ENCODE data around the gene GFRA4.

GFRA4 gene
- long read RNA-seq, donor 1 = 0 reads
- long read RNA-seq, donor 2 = 0 reads
- long read RNA-seq, donor 3 = 0 reads
- long read RNA-seq, donor 4 = 0 reads
- long read RNA-seq, donor 5 = 0 reads
- long read RNA-seq, donor 6 = 0 reads
- long read RNA-seq, donor 7 = 0 reads
- long read RNA-seq, donor 8 = 0 reads

GRCh38 chr20:3663031-3663701, at the start of gene GFRA4:
GFRA4 (minus strand) TSS chr20:3663399; CDS start chr20:3663399, 0 bp downstream.
- no peak for DNase-seq

- no peak for DNase-seq
Measured at GRCh38 chr20:3712279-3712873, 49.2 kb upstream of the GFRA4 start, which contains the start of gene SIGLEC1. SIGLEC1 (minus strand) TSS chr20:3712600; CDS start chr20:3707128, 5,472 bp downstream.

GRCh38 chr20:3711484-3711941, 48.3 kb upstream of the GFRA4 start:
- DNase-seq = no peak

- DNase-seq = peak; percentile 73
Measured at GRCh38 chr20:3710703-3711483, 47.7 kb upstream of the GFRA4 start.

- DNase-seq = no peak
Measured at GRCh38 chr20:3710011-3710466, 46.8 kb upstream of the GFRA4 start.

GRCh38 chr20:3707508-3707899, 44.3 kb upstream of the GFRA4 start:
- no peak for DNase-seq

- no peak for DNase-seq
Measured at GRCh38 chr20:3706774-3707507, 43.7 kb upstream of the GFRA4 start.

- DNase-seq = no peak
Measured at GRCh38 chr20:3705970-3706739, 43.0 kb upstream of the GFRA4 start.

GRCh38 chr20:3705491-3705969, 42.3 kb upstream of the GFRA4 start:
- DNase-seq = no peak

- DNase-seq = no peak
Measured at GRCh38 chr20:3704087-3704486, 40.9 kb upstream of the GFRA4 start.

GRCh38 chr20:3702611-3703391, 39.6 kb upstream of the GFRA4 start:
- DNase-seq = no peak

- no peak for DNase-seq
Measured at GRCh38 chr20:3701061-3701998, 38.1 kb upstream of the GFRA4 start.

- no peak for DNase-seq
Measured at GRCh38 chr20:3699037-3699436, 35.8 kb upstream of the GFRA4 start.

GRCh38 chr20:3698591-3699001, 35.4 kb upstream of the GFRA4 start:
- no peak for DNase-seq

- DNase-seq = no peak
Measured at GRCh38 chr20:3697588-3698305, 34.5 kb upstream of the GFRA4 start.

- no peak for DNase-seq
Measured at GRCh38 chr20:3696745-3697587, 33.8 kb upstream of the GFRA4 start.

GRCh38 chr20:3696200-3696599, 33.0 kb upstream of the GFRA4 start:
- no peak for DNase-seq
